Hepatocyte (in vitro differentiated cells): ENCODE results near the gene RBM33.

Experiments used
- EZH2phosphoT487 ChIP-seq: fragments of 200-600 bp; sonication (generic); IDR thresholded peaks from one replicate; pipeline ENCODE4 v1.6.1; 2018; ENCODE audit warnings: antibody characterized with exemption, mild to moderate bottlenecking, low read depth, moderate library complexity; ENCODE audit not compliant: unreplicated experiment, severe bottlenecking
- TF ChIP-seq, protein P1 (sequence below): fragments of 200-600 bp; sonication (generic); IDR thresholded peaks from 2 replicates; pipeline ENCODE4 v1.5.1; 2016; ENCODE audit warnings: antibody characterized with exemption, mild to moderate bottlenecking; ENCODE audit not compliant: poor library complexity

DNA sequence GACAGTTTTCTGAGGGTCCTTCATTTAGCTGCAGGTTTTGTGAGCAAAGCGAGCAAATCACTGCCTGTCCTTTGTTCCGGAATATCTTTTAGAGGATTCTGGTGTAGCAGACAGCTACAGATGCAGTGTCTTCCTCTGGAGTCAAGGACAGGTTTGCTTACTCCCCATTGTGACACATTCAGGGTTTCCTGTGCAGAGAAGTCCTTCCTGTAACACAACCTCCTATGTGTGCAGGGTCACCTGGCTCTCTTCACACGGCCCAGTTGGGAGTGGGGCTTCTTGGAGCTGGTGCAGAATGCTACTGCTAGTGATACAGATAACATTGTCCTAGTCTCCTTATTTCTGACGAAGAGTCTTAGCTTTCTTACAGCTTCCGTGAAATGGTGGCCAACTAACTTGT, 47.9 kb downstream of the RBM33 start:
- TF ChIP-seq, protein P1, sequence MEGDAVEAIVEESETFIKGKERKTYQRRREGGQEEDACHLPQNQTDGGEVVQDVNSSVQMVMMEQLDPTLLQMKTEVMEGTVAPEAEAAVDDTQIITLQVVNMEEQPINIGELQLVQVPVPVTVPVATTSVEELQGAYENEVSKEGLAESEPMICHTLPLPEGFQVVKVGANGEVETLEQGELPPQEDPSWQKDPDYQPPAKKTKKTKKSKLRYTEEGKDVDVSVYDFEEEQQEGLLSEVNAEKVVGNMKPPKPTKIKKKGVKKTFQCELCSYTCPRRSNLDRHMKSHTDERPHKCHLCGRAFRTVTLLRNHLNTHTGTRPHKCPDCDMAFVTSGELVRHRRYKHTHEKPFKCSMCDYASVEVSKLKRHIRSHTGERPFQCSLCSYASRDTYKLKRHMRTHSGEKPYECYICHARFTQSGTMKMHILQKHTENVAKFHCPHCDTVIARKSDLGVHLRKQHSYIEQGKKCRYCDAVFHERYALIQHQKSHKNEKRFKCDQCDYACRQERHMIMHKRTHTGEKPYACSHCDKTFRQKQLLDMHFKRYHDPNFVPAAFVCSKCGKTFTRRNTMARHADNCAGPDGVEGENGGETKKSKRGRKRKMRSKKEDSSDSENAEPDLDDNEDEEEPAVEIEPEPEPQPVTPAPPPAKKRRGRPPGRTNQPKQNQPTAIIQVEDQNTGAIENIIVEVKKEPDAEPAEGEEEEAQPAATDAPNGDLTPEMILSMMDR = no peak
- no peak for TF ChIP-seq EZH2phosphoT487
